Measurements from ENCODE around the gene RETNLB. TPM values are rescaled to one million over a fixed set of nuclear protein-coding genes. Genes with fewer than 3 reads are reported as not detected.

Gene RETNLB
- total and polyA plus RNA-seq, 4 donors: not detected

GRCh38 chr3:108713816-108714215 lies 43.4 kb downstream of the RETNLB start:
- DNase-seq (peak in 1 of 3 donors; percentile 1), ATAC-seq (ENCODE audit: insufficient read depth, low FRiP score) (no peak)
- no peak overlapping the region for H3K9ac ChIP-seq (ENCODE audit: insufficient read depth in 1 of 2, low read length in 2 of 2)
- no peaks in the 10 kb centered on the region for H3K4me1 ChIP-seq (ENCODE audit: control insufficient read depth in 5 of 5, insufficient read depth in 5 of 5, low read length in 5 of 5)
- no peak overlapping the region for H3K4me3 ChIP-seq
- peaks cover 0 to 2% (median 0%) of the 10 kb centered on the region in 4 donors for H3K9me3 ChIP-seq (ENCODE audit: control insufficient read depth in 4 of 4, insufficient read depth in 3 of 4, low read length in 3 of 4)
- WGBS, 2 donors: 36 to 62% methylated on average over 3 of the region's 3 CpGs
- no peaks in the 10 kb centered on the region for H3K27me3 ChIP-seq (ENCODE audit: control insufficient read depth in 3 of 3, insufficient read depth in 3 of 3, low read length in 2 of 3)
- no peaks in the 10 kb centered on the region for H3K36me3 ChIP-seq (ENCODE audit: control insufficient read depth in 4 of 4, insufficient read depth in 4 of 4, low read length in 4 of 4)
- no peak overlapping the region for H3K27ac ChIP-seq (ENCODE audit: low read depth in 1 of 2, low read length in 1 of 2)
- TF ChIP-seq, protein P1, sequence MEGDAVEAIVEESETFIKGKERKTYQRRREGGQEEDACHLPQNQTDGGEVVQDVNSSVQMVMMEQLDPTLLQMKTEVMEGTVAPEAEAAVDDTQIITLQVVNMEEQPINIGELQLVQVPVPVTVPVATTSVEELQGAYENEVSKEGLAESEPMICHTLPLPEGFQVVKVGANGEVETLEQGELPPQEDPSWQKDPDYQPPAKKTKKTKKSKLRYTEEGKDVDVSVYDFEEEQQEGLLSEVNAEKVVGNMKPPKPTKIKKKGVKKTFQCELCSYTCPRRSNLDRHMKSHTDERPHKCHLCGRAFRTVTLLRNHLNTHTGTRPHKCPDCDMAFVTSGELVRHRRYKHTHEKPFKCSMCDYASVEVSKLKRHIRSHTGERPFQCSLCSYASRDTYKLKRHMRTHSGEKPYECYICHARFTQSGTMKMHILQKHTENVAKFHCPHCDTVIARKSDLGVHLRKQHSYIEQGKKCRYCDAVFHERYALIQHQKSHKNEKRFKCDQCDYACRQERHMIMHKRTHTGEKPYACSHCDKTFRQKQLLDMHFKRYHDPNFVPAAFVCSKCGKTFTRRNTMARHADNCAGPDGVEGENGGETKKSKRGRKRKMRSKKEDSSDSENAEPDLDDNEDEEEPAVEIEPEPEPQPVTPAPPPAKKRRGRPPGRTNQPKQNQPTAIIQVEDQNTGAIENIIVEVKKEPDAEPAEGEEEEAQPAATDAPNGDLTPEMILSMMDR (IDR thresholded peaks at IDR 0.05; ENCODE audit: control extremely low read depth, extremely low read depth): no peak

DNA sequence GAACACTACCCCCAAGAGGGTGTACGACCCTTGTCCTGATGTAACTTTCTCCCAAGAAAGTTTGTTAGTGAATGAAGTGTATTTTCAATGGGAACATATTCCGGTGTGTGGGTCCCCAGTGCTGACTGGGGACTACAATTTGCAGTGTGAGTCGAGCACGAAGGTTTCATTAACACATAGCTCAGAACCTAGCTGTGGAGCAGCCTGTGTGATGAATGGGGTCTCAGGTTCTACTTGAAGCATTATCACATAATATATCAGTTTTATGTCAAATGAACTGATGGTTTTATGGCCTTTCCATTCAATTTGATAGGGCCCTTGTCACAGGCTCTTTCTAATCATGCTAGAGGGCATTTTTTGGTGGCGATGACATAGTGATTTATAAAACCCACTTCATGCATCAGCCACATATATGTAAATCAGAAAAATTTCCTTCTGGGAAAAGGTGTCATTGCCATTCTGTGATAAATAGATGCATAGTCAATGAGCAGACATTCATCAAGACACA lies 44.1 kb downstream of the RETNLB start:
- Histone ChIP-seq H3K4me1 (ENCODE audit: control insufficient read depth in 5 of 5, insufficient read depth in 5 of 5, low read length in 5 of 5) (no peaks in the 10 kb centered on the region), H3K27ac (ENCODE audit: low read depth in 1 of 2, low read length in 1 of 2) (no peak overlapping the region), H3K9ac (ENCODE audit: insufficient read depth in 1 of 2, low read length in 2 of 2) (no peak overlapping the region), H3K27me3 (ENCODE audit: control insufficient read depth in 3 of 3, insufficient read depth in 3 of 3, low read length in 2 of 3) (no peaks in the 10 kb centered on the region), H3K36me3 (ENCODE audit: control insufficient read depth in 4 of 4, insufficient read depth in 4 of 4, low read length in 4 of 4) (no peaks in the 10 kb centered on the region), H3K9me3 (ENCODE audit: control insufficient read depth in 4 of 4, insufficient read depth in 3 of 4, low read length in 3 of 4) (peaks cover 0 to 2% (median 0%) of the 10 kb centered on the region in 4 donors), H3K4me3 (no peak overlapping the region)
- ATAC-seq (ENCODE audit: insufficient read depth, low FRiP score) (no peak), DNase-seq (no peak)
- 74 to 87% methylated on average over 5 of the region's 5 CpGs for WGBS, 2 donors
- TF ChIP-seq, protein P1 (IDR thresholded peaks at IDR 0.05; ENCODE audit: control extremely low read depth, extremely low read depth): no peak

Small RNA genes within 50 kb of the gene (small RNA-seq; reads per million reads assigned to genes)
- not detected for gene AC092185.1 (ENCODE audit: low replicate concordance)

Other genes starting within 250 kb of the RETNLB start
- gene MYH15, start 246.8 kb downstream of the RETNLB start, total RNA-seq: under 1 TPM; 0.18 to 0.31 TPM
- gene MYH15, start 246.8 kb downstream of the RETNLB start, polyA plus RNA-seq: under 1 TPM; 0.06 to 0.31 TPM
- 10 to 100 TPM in 1 of 2 donors, 1 to 10 TPM in 1; 2.6 to 12.9 TPM for gene CIP2A, start 168.0 kb downstream of the RETNLB start, total RNA-seq
- gene CIP2A, start 168.0 kb downstream of the RETNLB start, polyA plus RNA-seq: 1 to 10 TPM; 1.1 to 1.6 TPM
- 10 to 100 TPM; 18.5 to 44.1 TPM for gene DZIP3, start 167.7 kb downstream of the RETNLB start, total RNA-seq
- gene DZIP3, start 167.7 kb downstream of the RETNLB start, polyA plus RNA-seq: 1 to 10 TPM; 3.8 to 7.5 TPM
- gene TRAT1, start 65.4 kb upstream of the RETNLB start, total RNA-seq: 1 to 10 TPM in 1 of 2 donors, under 1 TPM in 1; 0.40 to 2.4 TPM
- gene TRAT1, start 65.4 kb upstream of the RETNLB start, polyA plus RNA-seq: under 1 TPM; 0.22 to 0.53 TPM
- not detected for gene GUCA1C, start 196.5 kb upstream of the RETNLB start, total RNA-seq
- gene GUCA1C, start 196.5 kb upstream of the RETNLB start, polyA plus RNA-seq: not detected